Measurements from ENCODE around the gene INSYN2A.

Gene INSYN2A

GRCh38 chr10:127190427-127190826, 6.0 kb downstream of the INSYN2A start:
- TF ChIP-seq POLR2AphosphoS5 (IDR thresholded peaks at IDR 0.05; ENCODE audit: low read depth) (no peak), REST (IDR thresholded peaks at IDR 0.05; ENCODE audit: insufficient replicate concordance, low read depth) (no peak), CTCF (IDR thresholded peaks at IDR 0.05; ENCODE audit: insufficient read depth, low read length) (no peak), SPI1 (IDR thresholded peaks at IDR 0.05; ENCODE audit: borderline replicate concordance, low read depth) (no peak), GABPA (IDR thresholded peaks at IDR 0.05; ENCODE audit: low read depth) (no peak)
- Histone ChIP-seq H3K27me3 (ENCODE audit: insufficient read depth, poor library complexity, severe bottlenecking) (peaks cover 10% of the 10 kb centered on the region), H3K4me3 (replicated peaks; ENCODE audit: insufficient read depth, low read length) (no peak overlapping the region), H3K27ac (replicated peaks) (no peak overlapping the region)
- no peak for DNase-seq (ENCODE audit: low read depth in 1 of 2, low spot score in 1 of 2)

- peaks cover 5% of the 10 kb centered on the region for H3K27me3 ChIP-seq (ENCODE audit: insufficient read depth, poor library complexity, severe bottlenecking)
- no peak for DNase-seq (ENCODE audit: low read depth in 1 of 2, low spot score in 1 of 2)
- no peak for TF ChIP-seq CTCF (IDR thresholded peaks at IDR 0.05; ENCODE audit: insufficient read depth, low read length)
- no peak for TF ChIP-seq SPI1 (IDR thresholded peaks at IDR 0.05; ENCODE audit: borderline replicate concordance, low read depth)
- no peak for TF ChIP-seq REST (IDR thresholded peaks at IDR 0.05; ENCODE audit: insufficient replicate concordance, low read depth)
- no peak overlapping the region for H3K4me3 ChIP-seq (replicated peaks; ENCODE audit: insufficient read depth, low read length)
- no peak overlapping the region for H3K27ac ChIP-seq (replicated peaks)
Observed at GRCh38 chr10:127189226-127189625, 7.2 kb downstream of the INSYN2A start.

GRCh38 chr10:127186813-127187212, 9.6 kb downstream of the INSYN2A start:
- no peak overlapping the region for H3K27ac ChIP-seq (replicated peaks)
- no peak overlapping the region for H3K4me3 ChIP-seq (replicated peaks; ENCODE audit: insufficient read depth, low read length)
- no peak for DNase-seq (ENCODE audit: low read depth in 1 of 2, low spot score in 1 of 2)
- TF ChIP-seq SPI1 (IDR thresholded peaks at IDR 0.05; ENCODE audit: borderline replicate concordance, low read depth), result no peak
- TF ChIP-seq CTCF (IDR thresholded peaks at IDR 0.05; ENCODE audit: insufficient read depth, low read length), result no peak
- TF ChIP-seq GABPA (IDR thresholded peaks at IDR 0.05; ENCODE audit: low read depth), result no peak
- no peak for TF ChIP-seq REST (IDR thresholded peaks at IDR 0.05; ENCODE audit: insufficient replicate concordance, low read depth)
- no peak for TF ChIP-seq POLR2AphosphoS5 (IDR thresholded peaks at IDR 0.05; ENCODE audit: low read depth)
- no peaks in the 10 kb centered on the region for H3K27me3 ChIP-seq (ENCODE audit: insufficient read depth, poor library complexity, severe bottlenecking)
